HepG2 (cell line): Measurements from ENCODE around the gene TLR5. TPM values are rescaled to one million over a fixed set of nuclear protein-coding genes. Genes with fewer than 3 reads are reported as not detected.
A peak's percentile ranks its signal among the peaks of the same experiment; 100 is the strongest.

Experiments used
- EEA1 ChIP-seq: sonication (generic); formaldehyde crosslinking; IDR thresholded peaks from 2 replicates; pipeline ENCODE4 v1.5.1; 2020; ENCODE audit warnings: mild to moderate bottlenecking, missing genetic modification reagents, borderline replicate concordance
- EZH2 ChIP-seq: conservative IDR thresholded peaks from 2 replicates; pipeline ENCODE4 v1.6.1; 2012; ENCODE audit warnings: mild to moderate bottlenecking, low read depth, low read length, moderate library complexity
- HNRNPUL1 ChIP-seq: fragments of 200-400 bp; formaldehyde crosslinking; IDR thresholded peaks from 2 replicates; pipeline ENCODE4 v1.6.1; 2017; ENCODE audit warnings: low read depth, mild to moderate bottlenecking, low read length, moderate library complexity
- ISL2 ChIP-seq: sonication (generic); formaldehyde crosslinking; IDR thresholded peaks from 2 replicates; pipeline ENCODE4 v1.5.0; 2020; ENCODE audit warnings: missing genetic modification reagents
- KLF12 ChIP-seq: sonication (generic); formaldehyde crosslinking; IDR thresholded peaks from 2 replicates; pipeline ENCODE4 v1.4.0; 2020; ENCODE audit warnings: missing genetic modification reagents, borderline replicate concordance
- KLF15 ChIP-seq: sonication (generic); formaldehyde crosslinking; IDR thresholded peaks from 2 replicates; pipeline ENCODE4 v1.8.1; 2023; ENCODE audit warnings: borderline replicate concordance, mild to moderate bottlenecking, inconsistent platforms, missing genetic modification reagents, mixed read lengths
- PAWR ChIP-seq: sonication (generic); formaldehyde crosslinking; IDR thresholded peaks from 2 replicates; pipeline ENCODE4 v1.4.0; 2020; ENCODE audit warnings: missing genetic modification reagents, mild to moderate bottlenecking, borderline replicate concordance
- POLR2G ChIP-seq: fragments of 200-400 bp; formaldehyde crosslinking; IDR thresholded peaks from 2 replicates; pipeline ENCODE4 v1.6.1; 2018; ENCODE audit warnings: mild to moderate bottlenecking, low read depth, low read length, moderate library complexity
- SMAD1 ChIP-seq: sonication (generic); formaldehyde crosslinking; IDR thresholded peaks from 2 replicates; pipeline ENCODE4 v1.4.0; 2020; ENCODE audit warnings: missing genetic modification reagents, low read depth, mild to moderate bottlenecking, borderline replicate concordance
- SOX6 ChIP-seq, 2 experiments: fragments of 450-650 bp in 1 of 2; sonication (generic) in 1 of 2; formaldehyde crosslinking in 1 of 2; IDR thresholded peaks; 2 replicates each; pipeline versions ENCODE4 v1.4.0 to v1.6.1; 2017 to 2020; ENCODE audit warnings: antibody characterized with exemption in 1 of 2, mild to moderate bottlenecking in 1 of 2, missing genetic modification reagents in 1 of 2
- ZFP37 ChIP-seq: sonication (generic); formaldehyde crosslinking; IDR thresholded peaks from 2 replicates; pipeline ENCODE4 v1.4.0; 2020; ENCODE audit warnings: missing genetic modification reagents, borderline replicate concordance
- ZNF256 ChIP-seq: sonication (generic); formaldehyde crosslinking; conservative IDR thresholded peaks from 2 replicates; pipeline ENCODE4 v1.4.0; 2020; ENCODE audit warnings: missing genetic modification reagents
- ZNF263 ChIP-seq: sonication (generic); formaldehyde crosslinking; IDR thresholded peaks from 2 replicates; pipeline ENCODE4 v1.4.0; 2020; ENCODE audit warnings: missing genetic modification reagents
- polyA plus RNA-seq, 8 experiments: library from polyadenylated mRNA; depleted of rRNA in 3 of 8; stranded (reverse) in 7 of 8; unstranded in 1 of 8; fragments of >200 nt; fragmentation: Illumina TruSeq in 4 of 8; extraction: Trizol in 4 of 8; gene quantifications; 2 replicates each; pipeline versions ENCODE4 v1.2.1 to v1.2.3, GENCODE V29; 2011 to 2016; ENCODE audit warnings: low read depth in 4 of 8, missing spikeins in 1 of 8, mixed read lengths in 1 of 8; ENCODE audit not compliant: insufficient read depth in 1 of 8
- total RNA-seq, 5 experiments: library from RNA; depleted of rRNA; stranded (reverse); fragments of >200 nt; fragmentation: Illumina TruSeq; extraction: Trizol; gene quantifications; 2 replicates each; pipeline ENCODE4 v1.2.3, GENCODE V29; 2016; ENCODE audit warnings: low read depth in 1 of 5
- TF ChIP-seq, protein P1 (sequence below): IDR thresholded peaks from 2 replicates; pipeline ENCODE4 v1.6.1; 2016; ENCODE audit warnings: low read depth
- TF ChIP-seq, protein P2 (sequence below): sonication (generic); formaldehyde crosslinking; IDR thresholded peaks from 2 replicates; pipeline ENCODE4 v1.5.0; 2020; ENCODE audit warnings: mild to moderate bottlenecking, missing genetic modification reagents
- TF ChIP-seq, protein P3 (sequence below): sonication (generic); formaldehyde crosslinking; IDR thresholded peaks from 2 replicates; pipeline ENCODE4 v1.8.0; 2023; ENCODE audit warnings: mild to moderate bottlenecking, missing genetic modification reagents
- TF ChIP-seq, protein P4 (sequence below): sonication (generic); formaldehyde crosslinking; IDR thresholded peaks from 2 replicates; pipeline ENCODE4 v1.5.1; 2020; ENCODE audit warnings: mild to moderate bottlenecking, missing genetic modification reagents, moderate library complexity

TLR5 gene
- total and polyA plus RNA-seq, 2 of the 13 experiments (the other 11 are each of a cell fraction or from before 2014, with no cell fraction given), result not detected

DNA sequence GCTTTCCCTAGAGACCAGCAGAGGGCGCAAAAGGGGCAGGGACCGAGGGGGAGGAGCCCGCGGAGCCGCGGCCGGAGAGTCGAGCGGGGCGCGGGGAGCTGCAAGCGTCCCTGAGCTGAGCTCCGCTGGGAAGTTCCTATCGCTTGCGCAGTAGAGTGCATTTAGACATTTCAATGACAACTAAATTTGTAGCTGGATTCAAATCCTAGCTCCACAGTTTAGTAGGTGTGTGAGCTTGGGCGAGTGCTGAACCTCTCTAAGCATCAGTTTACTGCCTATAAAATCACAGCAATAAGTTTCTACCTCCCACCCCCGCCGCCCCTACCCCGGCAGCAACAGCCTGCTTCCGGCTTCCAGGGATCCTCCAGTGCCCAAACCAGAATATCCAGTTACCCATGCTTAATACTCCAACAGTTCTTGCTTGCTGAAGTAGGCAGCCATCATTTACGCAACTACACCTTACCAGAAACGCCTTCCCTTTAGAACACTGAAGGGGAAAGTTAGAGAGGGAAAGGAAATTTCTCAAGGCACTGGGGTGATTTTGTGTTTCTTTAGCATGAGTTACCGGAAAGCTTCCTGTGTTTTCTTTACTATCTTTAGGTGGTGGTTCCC is 9.1 kb downstream of the TLR5 start (continued):
- TF ChIP-seq ZNF263 (CRISPR knock-in tag) (peak; percentile 38; the same call in 1 of the 2 replicates), PAWR (no peak), ZFP37 (CRISPR knock-in tag) (no peak), EZH2 (no peak), ZNF256 (CRISPR knock-in tag) (no peak), ISL2 (CRISPR knock-in tag) (no peak), HNRNPUL1 (no peak), SOX6 (IDR thresholded peaks at IDR 0.05) (no peak), SOX6 (CRISPR knock-in tag; IDR thresholded peaks at IDR 0.05) (no peak), POLR2G (no peak), EEA1 (no peak), KLF15 (CRISPR knock-in tag) (no peak), KLF12 (CRISPR knock-in tag) (no peak), SMAD1 (CRISPR knock-in tag) (no peak)
- TF ChIP-seq, protein P1, sequence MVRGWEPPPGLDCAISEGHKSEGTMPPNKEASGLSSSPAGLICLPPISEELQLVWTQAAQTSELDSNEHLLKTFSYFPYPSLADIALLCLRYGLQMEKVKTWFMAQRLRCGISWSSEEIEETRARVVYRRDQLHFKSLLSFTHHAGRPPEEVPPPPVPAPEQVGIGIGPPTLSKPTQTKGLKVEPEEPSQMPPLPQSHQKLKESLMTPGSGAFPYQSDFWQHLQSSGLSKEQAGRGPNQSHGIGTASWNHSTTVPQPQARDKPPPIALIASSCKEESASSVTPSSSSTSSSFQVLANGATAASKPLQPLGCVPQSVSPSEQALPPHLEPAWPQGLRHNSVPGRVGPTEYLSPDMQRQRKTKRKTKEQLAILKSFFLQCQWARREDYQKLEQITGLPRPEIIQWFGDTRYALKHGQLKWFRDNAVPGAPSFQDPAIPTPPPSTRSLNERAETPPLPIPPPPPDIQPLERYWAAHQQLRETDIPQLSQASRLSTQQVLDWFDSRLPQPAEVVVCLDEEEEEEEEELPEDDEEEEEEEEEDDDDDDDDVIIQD, result no peak
- TF ChIP-seq, protein P2, sequence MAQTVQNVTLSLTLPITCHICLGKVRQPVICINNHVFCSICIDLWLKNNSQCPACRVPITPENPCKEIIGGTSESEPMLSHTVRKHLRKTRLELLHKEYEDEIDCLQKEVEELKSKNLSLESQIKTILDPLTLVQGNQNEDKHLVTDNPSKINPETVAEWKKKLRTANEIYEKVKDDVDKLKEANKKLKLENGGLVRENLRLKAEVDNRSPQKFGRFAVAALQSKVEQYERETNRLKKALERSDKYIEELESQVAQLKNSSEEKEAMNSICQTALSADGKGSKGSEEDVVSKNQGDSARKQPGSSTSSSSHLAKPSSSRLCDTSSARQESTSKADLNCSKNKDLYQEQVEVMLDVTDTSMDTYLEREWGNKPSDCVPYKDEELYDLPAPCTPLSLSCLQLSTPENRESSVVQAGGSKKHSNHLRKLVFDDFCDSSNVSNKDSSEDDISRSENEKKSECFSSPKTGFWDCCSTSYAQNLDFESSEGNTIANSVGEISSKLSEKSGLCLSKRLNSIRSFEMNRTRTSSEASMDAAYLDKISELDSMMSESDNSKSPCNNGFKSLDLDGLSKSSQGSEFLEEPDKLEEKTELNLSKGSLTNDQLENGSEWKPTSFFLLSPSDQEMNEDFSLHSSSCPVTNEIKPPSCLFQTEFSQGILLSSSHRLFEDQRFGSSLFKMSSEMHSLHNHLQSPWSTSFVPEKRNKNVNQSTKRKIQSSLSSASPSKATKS (CRISPR knock-in tag), result no peak
- TF ChIP-seq, protein P3, sequence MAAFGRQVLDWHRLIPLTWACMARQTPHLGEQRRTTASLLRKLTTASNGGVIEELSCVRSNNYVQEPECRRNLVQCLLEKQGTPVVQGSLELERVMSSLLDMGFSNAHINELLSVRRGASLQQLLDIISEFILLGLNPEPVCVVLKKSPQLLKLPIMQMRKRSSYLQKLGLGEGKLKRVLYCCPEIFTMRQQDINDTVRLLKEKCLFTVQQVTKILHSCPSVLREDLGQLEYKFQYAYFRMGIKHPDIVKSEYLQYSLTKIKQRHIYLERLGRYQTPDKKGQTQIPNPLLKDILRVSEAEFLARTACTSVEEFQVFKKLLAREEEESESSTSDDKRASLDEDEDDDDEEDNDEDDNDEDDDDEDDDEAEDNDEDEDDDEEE, result no peak
- TF ChIP-seq, protein P4, sequence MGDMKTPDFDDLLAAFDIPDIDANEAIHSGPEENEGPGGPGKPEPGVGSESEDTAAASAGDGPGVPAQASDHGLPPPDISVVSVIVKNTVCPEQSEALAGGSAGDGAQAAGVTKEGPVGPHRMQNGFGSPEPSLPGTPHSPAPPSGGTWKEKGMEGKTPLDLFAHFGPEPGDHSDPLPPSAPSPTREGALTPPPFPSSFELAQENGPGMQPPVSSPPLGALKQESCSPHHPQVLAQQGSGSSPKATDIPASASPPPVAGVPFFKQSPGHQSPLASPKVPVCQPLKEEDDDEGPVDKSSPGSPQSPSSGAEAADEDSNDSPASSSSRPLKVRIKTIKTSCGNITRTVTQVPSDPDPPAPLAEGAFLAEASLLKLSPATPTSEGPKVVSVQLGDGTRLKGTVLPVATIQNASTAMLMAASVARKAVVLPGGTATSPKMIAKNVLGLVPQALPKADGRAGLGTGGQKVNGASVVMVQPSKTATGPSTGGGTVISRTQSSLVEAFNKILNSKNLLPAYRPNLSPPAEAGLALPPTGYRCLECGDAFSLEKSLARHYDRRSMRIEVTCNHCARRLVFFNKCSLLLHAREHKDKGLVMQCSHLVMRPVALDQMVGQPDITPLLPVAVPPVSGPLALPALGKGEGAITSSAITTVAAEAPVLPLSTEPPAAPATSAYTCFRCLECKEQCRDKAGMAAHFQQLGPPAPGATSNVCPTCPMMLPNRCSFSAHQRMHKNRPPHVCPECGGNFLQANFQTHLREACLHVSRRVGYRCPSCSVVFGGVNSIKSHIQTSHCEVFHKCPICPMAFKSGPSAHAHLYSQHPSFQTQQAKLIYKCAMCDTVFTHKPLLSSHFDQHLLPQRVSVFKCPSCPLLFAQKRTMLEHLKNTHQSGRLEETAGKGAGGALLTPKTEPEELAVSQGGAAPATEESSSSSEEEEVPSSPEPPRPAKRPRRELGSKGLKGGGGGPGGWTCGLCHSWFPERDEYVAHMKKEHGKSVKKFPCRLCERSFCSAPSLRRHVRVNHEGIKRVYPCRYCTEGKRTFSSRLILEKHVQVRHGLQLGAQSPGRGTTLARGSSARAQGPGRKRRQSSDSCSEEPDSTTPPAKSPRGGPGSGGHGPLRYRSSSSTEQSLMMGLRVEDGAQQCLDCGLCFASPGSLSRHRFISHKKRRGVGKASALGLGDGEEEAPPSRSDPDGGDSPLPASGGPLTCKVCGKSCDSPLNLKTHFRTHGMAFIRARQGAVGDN (CRISPR knock-in tag), result peak; percentile 35; the same call in 1 of the 2 replicates
